ENCODE measurements around the gene STK16.

Gene STK16

DNA sequence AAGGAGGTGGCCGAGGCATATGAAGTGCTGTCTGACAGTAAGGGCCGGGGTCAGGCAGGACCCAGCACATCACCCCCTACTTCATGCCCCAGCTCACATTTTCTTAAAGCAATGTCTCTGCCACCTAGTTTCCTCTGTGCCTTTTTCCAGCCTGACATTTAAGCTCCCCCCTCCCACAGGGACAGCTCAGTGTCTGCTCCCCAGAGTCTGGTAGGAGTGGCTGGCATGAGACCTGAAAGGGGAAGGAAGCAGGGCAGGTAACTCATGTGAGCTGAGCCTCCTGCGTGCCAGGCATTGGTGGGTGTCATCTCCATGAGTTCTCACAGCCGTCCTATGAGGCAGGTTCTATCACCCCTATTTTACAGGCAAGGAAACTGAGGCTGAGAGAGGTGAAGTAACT is 35.4 kb downstream of the STK16 start:
- TF ChIP-seq CTCF (conservative IDR thresholded peaks at IDR 0.05; ENCODE audit: low read length) = no peak
- peak overlapping the region; percentile 12; the same call in 1 of the 2 replicates for H3K4me3 ChIP-seq (ENCODE audit: low read length)
- DNase-seq (ENCODE audit: low read depth) = no peak

DNA sequence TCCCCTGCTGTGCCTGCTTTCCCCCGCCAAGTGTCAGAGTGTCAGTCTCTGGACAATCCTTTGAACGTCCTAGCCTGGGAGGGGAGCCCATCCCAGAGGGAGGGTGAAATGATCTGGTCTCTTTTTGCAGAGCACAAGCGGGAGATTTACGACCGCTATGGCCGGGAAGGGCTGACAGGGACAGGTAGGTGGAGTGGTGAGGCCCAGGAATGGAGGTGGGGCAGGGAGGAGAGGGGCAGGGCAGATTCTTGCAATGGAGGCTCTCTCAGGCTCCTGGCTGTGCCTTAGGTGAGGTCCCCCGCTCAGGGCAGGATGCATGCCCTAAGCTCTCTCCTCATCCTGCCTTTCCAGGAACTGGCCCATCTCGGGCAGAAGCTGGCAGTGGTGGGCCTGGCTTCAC is 36.3 kb downstream of the STK16 start:
- DNase-seq (ENCODE audit: low read depth) = no peak
- TF ChIP-seq CTCF (conservative IDR thresholded peaks at IDR 0.05; ENCODE audit: low read length) = no peak
- H3K4me3 ChIP-seq (ENCODE audit: low read length) = no peak overlapping the region

GRCh38 chr2:219282375-219282774 is 37.1 kb downstream of the STK16 start:
- no peak for TF ChIP-seq CTCF (conservative IDR thresholded peaks at IDR 0.05; ENCODE audit: low read length)
- DNase-seq (ENCODE audit: low read depth) = no peak
- H3K4me3 ChIP-seq (ENCODE audit: low read length) = no peak overlapping the region

GRCh38 chr2:219282943-219283581 is 37.8 kb downstream of the STK16 start:
- H3K4me3 ChIP-seq (ENCODE audit: low read length) = no peak overlapping the region
- TF ChIP-seq CTCF (conservative IDR thresholded peaks at IDR 0.05; ENCODE audit: low read length) = no peak
- no peak for DNase-seq (ENCODE audit: low read depth)

DNA sequence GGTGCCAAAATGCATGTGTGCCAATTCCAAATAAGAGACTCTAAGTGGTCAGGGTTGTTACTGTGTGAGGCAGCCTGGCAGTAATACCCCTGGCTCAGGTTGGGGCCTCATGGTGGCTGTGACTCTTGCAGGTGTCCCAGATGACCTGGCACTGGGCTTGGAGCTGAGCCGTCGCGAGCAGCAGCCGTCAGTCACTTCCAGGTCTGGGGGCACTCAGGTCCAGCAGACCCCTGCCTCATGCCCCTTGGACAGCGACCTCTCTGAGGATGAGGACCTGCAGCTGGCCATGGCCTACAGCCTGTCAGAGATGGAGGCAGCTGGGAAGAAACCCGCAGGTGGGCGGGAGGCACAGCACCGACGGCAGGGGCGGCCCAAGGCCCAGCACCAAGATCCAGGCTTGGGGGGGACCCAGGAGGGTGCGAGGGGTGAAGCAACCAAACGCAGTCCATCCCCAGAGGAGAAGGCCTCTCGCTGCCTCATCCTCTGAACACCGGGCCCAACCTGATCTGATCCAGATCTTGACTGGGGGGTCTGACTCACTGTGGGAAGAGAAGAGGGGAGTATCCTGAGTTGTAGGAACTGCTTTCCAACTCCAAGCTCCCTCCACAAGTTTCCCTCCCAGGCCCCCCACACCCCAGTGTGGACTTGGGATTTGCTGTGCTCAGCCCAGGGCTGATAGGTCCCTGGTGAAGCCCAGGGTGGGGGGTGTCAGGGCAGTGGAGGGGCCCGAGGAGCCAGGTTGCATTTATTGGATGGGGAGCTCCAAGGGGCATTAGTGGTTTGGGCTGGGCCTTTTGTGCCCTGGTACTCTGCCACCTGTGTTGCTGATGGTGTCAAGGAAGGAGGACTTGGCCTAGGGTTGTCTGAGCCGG is 39.5 kb downstream of the STK16 start:
- no peak overlapping the region for H3K4me3 ChIP-seq (ENCODE audit: low read length)
- TF ChIP-seq CTCF (conservative IDR thresholded peaks at IDR 0.05; ENCODE audit: low read length) = no peak
- DNase-seq (ENCODE audit: low read depth) = no peak

DNA sequence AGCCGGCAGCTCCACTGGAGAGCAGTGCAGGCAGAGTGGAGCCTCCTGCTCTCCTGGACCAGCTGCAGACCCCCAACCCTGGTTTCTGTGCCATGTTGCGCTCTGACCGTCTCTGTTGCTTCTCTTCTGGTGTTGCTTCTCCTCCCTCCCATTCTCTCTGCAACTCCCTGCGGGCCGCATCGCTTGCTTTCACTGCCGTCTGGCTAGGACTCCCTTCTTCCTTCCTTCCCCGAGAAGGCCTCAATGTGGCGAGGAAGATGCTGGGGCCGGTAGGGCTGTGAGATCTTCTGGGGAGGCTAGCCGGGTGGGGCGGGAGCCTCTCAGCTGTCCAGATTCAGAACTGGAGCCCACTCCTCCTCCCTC is 40.1 kb downstream of the STK16 start:
- no peak for TF ChIP-seq CTCF (conservative IDR thresholded peaks at IDR 0.05; ENCODE audit: low read length)
- DNase-seq (ENCODE audit: low read depth) = no peak
- H3K4me3 ChIP-seq (ENCODE audit: low read length) = no peak overlapping the region
